Neuron (in vitro differentiated cells): Measurements from ENCODE around the gene RHOC.

Source experiments
- H2AFZ ChIP-seq: one replicate; pipeline ENCODE4 v1.6.1; 2013; ENCODE audit warnings: low read depth, mild to moderate bottlenecking, inconsistent platforms, low read length, moderate library complexity
- H3K27me3 ChIP-seq: one replicate; pipeline ENCODE4 v1.6.1; 2013; ENCODE audit warnings: low read length; ENCODE audit not compliant: insufficient read depth
- H3K36me3 ChIP-seq: one replicate; pipeline ENCODE4 v1.6.1; 2013; ENCODE audit warnings: low read length; ENCODE audit not compliant: insufficient read depth
- H3K4me1 ChIP-seq: one replicate; pipeline ENCODE4 v1.6.1; 2013; ENCODE audit warnings: low read length; ENCODE audit not compliant: insufficient read depth
- H3K4me3 ChIP-seq: 2 replicates; pipeline ENCODE4 v1.5.1; 2013; ENCODE audit warnings: mild to moderate bottlenecking, low read length, moderate library complexity
- H3K9me3 ChIP-seq: one replicate; pipeline ENCODE4 v1.6.1; 2013; ENCODE audit warnings: low read length

The RHOC gene

GRCh38 chr1:112675728-112676381 is 31.1 kb downstream of the RHOC start:
- peaks cover 36% of the 10 kb centered on the region for H3K4me1 ChIP-seq
- H3K4me3 ChIP-seq: peak overlapping the region; percentile 70
- H3K36me3 ChIP-seq: peaks cover 14% of the 10 kb centered on the region
- H2AFZ ChIP-seq: peak overlapping the region; percentile 68
- no peaks in the 10 kb centered on the region for H3K27me3 ChIP-seq
- H3K9me3 ChIP-seq: no peaks in the 10 kb centered on the region

- H3K4me1 ChIP-seq: peaks cover 36% of the 10 kb centered on the region
- H3K4me3 ChIP-seq: peak overlapping the region; percentile 70
- H3K27me3 ChIP-seq: no peaks in the 10 kb centered on the region
- H3K36me3 ChIP-seq: peaks cover 17% of the 10 kb centered on the region
- no peaks in the 10 kb centered on the region for H3K9me3 ChIP-seq
- H2AFZ ChIP-seq: peak overlapping the region; percentile 68
Observed at GRCh38 chr1:112674986-112675727, 31.8 kb downstream of the RHOC start.

GRCh38 chr1:112674440-112674985 is 32.4 kb downstream of the RHOC start, which contains the start of gene MOV10:
TSS of gene MOV10 (plus strand) at chr1:112674659. CDS start at chr1:112674913, 254 bp downstream.
- Histone ChIP-seq H3K4me1 (peaks cover 36% of the 10 kb centered on the region), H3K36me3 (peaks cover 24% of the 10 kb centered on the region), H3K9me3 (no peaks in the 10 kb centered on the region)

GRCh38 chr1:112673592-112674439 is 33.1 kb downstream of the RHOC start:
- H3K4me1 ChIP-seq: peaks cover 36% of the 10 kb centered on the region
- H3K27me3 ChIP-seq: no peaks in the 10 kb centered on the region
- H3K9me3 ChIP-seq: no peaks in the 10 kb centered on the region
- no peak overlapping the region for H2AFZ ChIP-seq
- peak overlapping the region; percentile 70 for H3K4me3 ChIP-seq
- H3K36me3 ChIP-seq: peaks cover 30% of the 10 kb centered on the region

More at GRCh38 chr1:112674440-112674985, 32.4 kb downstream of the RHOC start, which contains the start of gene MOV10:
- peak within 1 kb of the TSS; percentile 70 for H3K4me3 ChIP-seq
- H2AFZ ChIP-seq: peak within 1 kb of the TSS; percentile 68
- H3K27me3 ChIP-seq: no peaks in the 10 kb centered on the region

GRCh38 chr1:112672842-112673241 is 34.1 kb downstream of the RHOC start:
- H3K27me3 ChIP-seq: no peaks in the 10 kb centered on the region
- peaks cover 36% of the 10 kb centered on the region for H3K4me1 ChIP-seq
- H3K9me3 ChIP-seq: no peaks in the 10 kb centered on the region
- H3K4me3 ChIP-seq: no peak overlapping the region
- peaks cover 35% of the 10 kb centered on the region for H3K36me3 ChIP-seq
- no peak overlapping the region for H2AFZ ChIP-seq

GRCh38 chr1:112672009-112672408 is 34.9 kb downstream of the RHOC start:
- no peak overlapping the region for H2AFZ ChIP-seq
- no peaks in the 10 kb centered on the region for H3K9me3 ChIP-seq
- H3K4me1 ChIP-seq: peaks cover 36% of the 10 kb centered on the region
- H3K4me3 ChIP-seq: no peak overlapping the region
- H3K36me3 ChIP-seq: peaks cover 43% of the 10 kb centered on the region
- H3K27me3 ChIP-seq: no peaks in the 10 kb centered on the region

GRCh38 chr1:112666946-112667345 is 40.0 kb downstream of the RHOC start:
- no peak overlapping the region for H3K4me3 ChIP-seq
- no peaks in the 10 kb centered on the region for H3K27me3 ChIP-seq
- H3K9me3 ChIP-seq: no peaks in the 10 kb centered on the region
- no peak overlapping the region for H2AFZ ChIP-seq
- peaks cover 73% of the 10 kb centered on the region for H3K36me3 ChIP-seq
- peaks cover 9% of the 10 kb centered on the region for H3K4me1 ChIP-seq

GRCh38 chr1:112665857-112666256 is 41.1 kb downstream of the RHOC start:
- peaks cover 74% of the 10 kb centered on the region for H3K36me3 ChIP-seq

GRCh38 chr1:112651205-112651604 is 55.7 kb downstream of the RHOC start:
- Histone ChIP-seq H3K27me3 (no peaks in the 10 kb centered on the region), H3K4me3 (no peak overlapping the region), H3K9me3 (no peaks in the 10 kb centered on the region), H3K4me1 (no peaks in the 10 kb centered on the region), H3K36me3 (peaks cover 56% of the 10 kb centered on the region), H2AFZ (no peak overlapping the region)

More at GRCh38 chr1:112665857-112666256, 41.1 kb downstream of the RHOC start:
- no peaks in the 10 kb centered on the region for H3K4me1 ChIP-seq
- no peak overlapping the region for H3K4me3 ChIP-seq
- H2AFZ ChIP-seq: no peak overlapping the region
- H3K27me3 ChIP-seq: no peaks in the 10 kb centered on the region
- H3K9me3 ChIP-seq: no peaks in the 10 kb centered on the region
